Adrenal gland (tissue), 12 donors: ENCODE data around the gene C18orf32. TPM values are rescaled to one million over a fixed set of nuclear protein-coding genes. Genes with fewer than 3 reads are reported as not detected.
"Not testable (repeated sequence)": the region's sequence is repeated elsewhere in the genome, so short reads cannot be mapped to it uniquely, and the experiment has no call there.

Experiments used
- DNase-seq, 7 donors: peaks; one replicate each; pipeline ENCODE4 v3.0.0-alpha.2; 2019 to 2020
- H3K27ac ChIP-seq, 5 donors: fragments of 200-600 bp; sonication (generic) in 4 of 5; 1 replicate in 3 of 5; 2 replicates in 2 of 5; pipeline versions ENCODE4 v1.5.1 to v1.8.0; 2016 to 2020; ENCODE audit warnings: mild to moderate bottlenecking in 1 of 5
- H3K27me3 ChIP-seq: fragments of 200-600 bp; 2 replicates; pipeline ENCODE4 v1.8.0; 2021
- H3K36me3 ChIP-seq, 2 donors: fragments of 200-600 bp; replicated peaks in 1 of 2; 1 replicate in 1 of 2; 2 replicates in 1 of 2; pipeline versions ENCODE4 v1.5.1 to v1.8.0; 2018 to 2022
- H3K4me1 ChIP-seq, 2 donors: fragments of 200-600 bp; replicated peaks in 1 of 2; 1 replicate in 1 of 2; 2 replicates in 1 of 2; pipeline versions ENCODE4 v1.5.1 to v1.8.0; 2018 to 2021
- H3K4me3 ChIP-seq, 4 donors: fragments of 200-600 bp; sonication (generic) in 3 of 4; one replicate each; pipeline ENCODE4 v1.5.1; 2016 to 2018
- H3K9me3 ChIP-seq, 3 donors: fragments of 200-600 bp; sonication (generic) in 1 of 3; replicated peaks in 1 of 3; 1 replicate in 2 of 3; 2 replicates in 1 of 3; pipeline versions ENCODE4 v1.5.1 to v1.8.0; 2016 to 2021
- CTCF ChIP-seq, 6 experiments: fragments of 450-650 bp in 4 of 6; fragments of 200-600 bp in 2 of 6; sonication (generic) in 1 of 6; IDR thresholded peaks; 1 replicate in 5 of 6; 2 replicates in 1 of 6; pipeline versions ENCODE4 v1.5.1 to v1.8.0; 2016 to 2021; ENCODE audit warnings: antibody characterized with exemption in 6 of 6, mild to moderate bottlenecking in 2 of 6, moderate library complexity in 1 of 6
- POLR2A ChIP-seq, 2 donors: fragments of 450-650 bp; IDR thresholded peaks; one replicate each; pipeline ENCODE4 v1.6.1; 2017; ENCODE audit warnings: antibody characterized with exemption in 2 of 2, mild to moderate bottlenecking in 2 of 2, moderate library complexity in 1 of 2
- WGBS, 4 donors: extraction: QIAGEN DNeasy Blood & Tissue Kit in 2 of 4; methylation state at CpG; one replicate each; pipeline versions ENCODE4 v1.1.5 to v1.1.7; 2013 to 2017; 5-methylcytosine and 5-hydroxymethylcytosine counted together
- intact Hi-C, 2 donors: fragments of 100-400 bp; cut with DNase I; formaldehyde crosslinking; loops; one replicate each; pipeline versions ENCODE4 v1.14.1 to v1.15.0; 2022 to 2023
- polyA plus RNA-seq, 3 donors: library from polyadenylated mRNA; stranded (reverse); fragments of 200-250 nt in 2 of 3; fragments of 350-450 nt in 1 of 3; fragmentation: Illumina TruSeq in 1 of 3; extraction: RNeasy Lipid Tissue Mini Kit (QIAGEN cat#74804) in 1 of 3; gene quantifications; one replicate each; pipeline ENCODE4 v1.2.3, GENCODE V29; 2013 to 2014
- total RNA-seq, 9 donors: library from RNA; depleted of rRNA in 4 of 9; stranded (reverse); fragments of >200 nt in 4 of 9; fragments of 120-200 nt in 1 of 9; fragmentation: NEBNext Ultra II Directional in 1 of 9; extraction: Animal tissue kit (Norgen Biotek cat#: 25700) in 1 of 9; gene quantifications; one replicate each; pipeline versions ENCODE4 v1.1.0 to v1.2.4, GENCODE V29; 2013 to 2023
- donor health status: healthy with polysubstance abuse.
- donor health status: Bipolar disorder and iron deficiency.
- donor health status: DM: yes; HTN: yes; CAD: no.
- donor health status: DM: no; HTN: no; CAD: no.
- donor health status: DM: no; HTN: no; CAD: no.
- donor health status: DM: yes; HTN: yes; CAD: no.

The C18orf32 gene
- total and polyA plus RNA-seq, 12 donors: 33.1 to 176 (median 75.3) TPM

GRCh38 chr18:49460976-49461601 is 25.9 kb downstream of the C18orf32 start:
- Histone ChIP-seq H3K9me3 (no peaks in the 10 kb centered on the region), H3K27me3 (no peaks in the 10 kb centered on the region), H3K27ac (peak overlapping the region; percentile 14 to 93 (median 75)), H3K36me3 (no peaks in the 10 kb centered on the region), H3K4me1 (peaks cover 12 to 22% of the 10 kb centered on the region in 2 donors), H3K4me3 (peak overlapping the region in 2 of 4 donors; percentile 70 to 73)
- WGBS, 4 donors: 44 to 61% (median 51%) methylated on average over 19 of the region's 19 CpGs
- TF ChIP-seq CTCF (IDR thresholded peaks at IDR 0.05) (no peak), POLR2A (IDR thresholded peaks at IDR 0.05) (no peak)
- no peak for DNase-seq
- intact Hi-C loops: no loop called here

- no peaks in the 10 kb centered on the region for H3K27me3 ChIP-seq
- H3K4me1 ChIP-seq: peaks cover 12 to 26% of the 10 kb centered on the region in 2 donors
- intact Hi-C loops: no loop called here
- H3K27ac ChIP-seq: peak overlapping the region; percentile 14 to 93 (median 75)
- no peak for TF ChIP-seq POLR2A (IDR thresholded peaks at IDR 0.05)
- TF ChIP-seq CTCF (IDR thresholded peaks at IDR 0.05): no peak
- peak overlapping the region; percentile 44 to 81 (median 72) for H3K4me3 ChIP-seq
- WGBS, 4 donors: 23 to 25% (median 24%) methylated on average over 15 to 16 of the region's 16 CpGs
- no peaks in the 10 kb centered on the region for H3K36me3 ChIP-seq
- no peaks in the 10 kb centered on the region for H3K9me3 ChIP-seq
- DNase-seq: peak in 3 of 7 donors; percentile 29 to 54 (median 35)
These were observed 27.4 kb downstream of the C18orf32 start for GRCh38 chr18:49459404-49460171.

GRCh38 chr18:49457616-49458015 is 29.4 kb downstream of the C18orf32 start:
- WGBS, 4 donors: 93 to 95% (median 94%) methylated on average over 4 of the region's 4 CpGs
- no peak for DNase-seq
- Histone ChIP-seq H3K36me3 (no peaks in the 10 kb centered on the region), H3K9me3 (no peaks in the 10 kb centered on the region), H3K27me3 (no peaks in the 10 kb centered on the region), H3K4me1 (peaks cover 12 to 26% of the 10 kb centered on the region in 2 donors), H3K27ac (no peak overlapping the region), H3K4me3 (no peak overlapping the region)
- intact Hi-C loops: no loop called here
- TF ChIP-seq CTCF (IDR thresholded peaks at IDR 0.05) (no peak), POLR2A (IDR thresholded peaks at IDR 0.05) (no peak)

DNA sequence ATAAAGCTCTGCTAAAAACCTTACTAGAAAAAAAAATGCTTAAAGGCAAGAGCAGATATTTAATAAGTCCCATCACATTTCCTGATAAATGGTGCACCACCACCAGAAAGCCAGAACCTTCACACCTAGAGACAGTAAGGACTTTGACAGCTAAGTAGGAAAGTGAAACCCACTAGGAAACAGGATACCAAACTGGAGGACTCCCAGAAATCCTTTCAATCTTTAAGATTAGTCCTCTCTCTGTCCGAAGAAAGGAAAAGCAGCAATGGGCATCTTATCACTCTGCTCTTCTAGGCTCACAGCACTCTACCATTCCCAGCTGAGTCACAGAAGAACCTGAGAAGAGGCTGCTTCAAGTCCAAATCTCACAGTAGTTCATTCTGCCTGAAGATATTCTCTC is 30.2 kb downstream of the C18orf32 start:
- TF ChIP-seq POLR2A (IDR thresholded peaks at IDR 0.05): no peak
- TF ChIP-seq CTCF (IDR thresholded peaks at IDR 0.05): no peak
- intact Hi-C loops: no loop called here
- Histone ChIP-seq H3K4me3 (no peak overlapping the region), H3K27ac (peak overlapping the region in 1 of 5 donors; percentile 34), H3K9me3 (no peaks in the 10 kb centered on the region), H3K4me1 (peaks cover 12 to 26% of the 10 kb centered on the region in 2 donors), H3K36me3 (no peaks in the 10 kb centered on the region), H3K27me3 (no peaks in the 10 kb centered on the region)
- 26 to 38% (median 31%) methylated on average over 1 of the region's 1 CpG for WGBS, 4 donors
- no peak for DNase-seq

GRCh38 chr18:49452534-49452933 is 34.5 kb downstream of the C18orf32 start:
- H3K4me1 ChIP-seq: peaks cover 0 to 18% of the 10 kb centered on the region in 2 donors
- WGBS, 4 donors: 97 to 100% (median 98%) methylated on average over 7 to 12 of the region's 12 CpGs; no CpG with 5 or more reads in 1 of the 4 donors
- H3K36me3 ChIP-seq, H3K27ac ChIP-seq, intact Hi-C loops, DNase-seq, H3K27me3 ChIP-seq, H3K4me3 ChIP-seq: not testable (repeated sequence)
- H3K9me3 ChIP-seq: peaks cover 0 to 36% (median 0%) of the 10 kb centered on the region in 3 donors
